ENCODE results near the gene RALB. TPM values are rescaled to one million over a fixed set of nuclear protein-coding genes. Genes with fewer than 3 reads are reported as not detected.
A peak's percentile ranks its signal among the peaks of the same experiment; 100 is the strongest.

The RALB gene
- total and polyA plus RNA-seq, 2 of the 8 experiments (the other 6 are each of a cell fraction or from before 2014, with no cell fraction given), result 12.0 to 16.6 TPM

DNA sequence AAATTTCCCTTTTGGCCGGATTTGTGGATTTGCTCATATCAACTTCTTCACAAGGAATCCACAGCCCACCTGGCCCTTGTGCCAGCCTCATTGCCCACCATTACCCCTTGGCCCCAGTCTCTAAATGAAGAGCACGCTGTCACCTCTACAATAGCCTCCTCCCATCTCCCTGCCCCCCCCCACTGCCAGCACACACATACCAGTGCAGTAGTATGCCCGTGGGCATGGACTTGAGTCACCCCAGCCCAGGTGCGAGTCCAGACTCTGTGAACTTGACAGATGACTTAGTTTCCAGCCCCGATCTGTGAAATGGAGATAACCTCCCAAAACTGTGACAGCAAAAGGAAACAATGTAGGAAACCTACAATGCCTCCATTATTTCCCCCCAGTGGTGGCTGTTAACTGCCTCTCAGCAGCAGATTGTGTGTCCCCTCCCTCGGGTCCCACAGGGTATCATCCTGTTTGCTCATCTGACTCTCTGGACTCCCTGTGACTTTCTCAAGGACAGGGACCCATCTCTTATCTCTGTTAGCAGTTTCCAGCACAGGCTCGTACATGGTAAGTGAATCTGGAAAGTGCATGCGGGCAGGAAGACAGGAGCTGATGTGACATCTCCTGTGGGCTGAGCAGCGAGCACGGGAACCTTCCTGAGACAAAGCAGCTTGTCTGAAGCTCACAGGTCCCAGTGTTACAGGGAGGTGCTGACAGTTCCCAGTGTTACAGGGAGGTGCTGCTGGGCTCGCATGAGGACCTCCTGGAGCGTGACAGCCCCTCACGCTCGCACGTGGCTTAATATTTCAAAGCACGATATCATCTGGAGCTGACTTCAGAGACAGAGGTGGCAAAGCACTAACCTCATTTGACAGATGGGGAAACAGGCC lies 25.3 kb upstream of the RALB start:
- no peak overlapping the region for H3K4me2 ChIP-seq (ENCODE audit: insufficient read depth in 1 of 2, low read depth in 2 of 2, low read length in 2 of 2)
- no peak overlapping the region for H4K91ac ChIP-seq (replicated peaks; ENCODE audit: insufficient read length, low read length)
- TF ChIP-seq BACH1 (IDR thresholded peaks at IDR 0.05; ENCODE audit: low read length) (no peak), TEAD4 (IDR thresholded peaks at IDR 0.05; ENCODE audit: low read depth, low read length) (no peak), JUND (IDR thresholded peaks at IDR 0.05; ENCODE audit: low read length) (no peak), MAFK (IDR thresholded peaks at IDR 0.05; ENCODE audit: low read depth, low read length) (no peak), EZH2 (IDR thresholded peaks at IDR 0.05; ENCODE audit: low read depth, low read length, severe bottlenecking) (no peak), NANOG (IDR thresholded peaks at IDR 0.05; ENCODE audit: insufficient read depth, low read depth, low read length, poor library complexity, severe bottlenecking) (no peak)
- TF ChIP-seq, protein P1, sequence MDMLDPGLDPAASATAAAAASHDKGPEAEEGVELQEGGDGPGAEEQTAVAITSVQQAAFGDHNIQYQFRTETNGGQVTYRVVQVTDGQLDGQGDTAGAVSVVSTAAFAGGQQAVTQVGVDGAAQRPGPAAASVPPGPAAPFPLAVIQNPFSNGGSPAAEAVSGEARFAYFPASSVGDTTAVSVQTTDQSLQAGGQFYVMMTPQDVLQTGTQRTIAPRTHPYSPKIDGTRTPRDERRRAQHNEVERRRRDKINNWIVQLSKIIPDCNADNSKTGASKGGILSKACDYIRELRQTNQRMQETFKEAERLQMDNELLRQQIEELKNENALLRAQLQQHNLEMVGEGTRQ (IDR thresholded peaks at IDR 0.05; ENCODE audit: low read length), result no peak
- no peak overlapping the region for H2AFZ ChIP-seq (ENCODE audit: low read length)
- H4K8ac ChIP-seq (ENCODE audit: extremely low read depth, insufficient read depth, low read length), result no peak overlapping the region; the same call in 1 of the 2 replicates
- FAIRE-seq (no peak), DNase-seq (ENCODE audit: low read depth in 1 of 2, low spot score in 2 of 2) (no peak)
- no peak overlapping the region for H3K4me3 ChIP-seq (ENCODE audit: extremely low read depth in 1 of 4, insufficient read depth in 2 of 4, low read depth in 3 of 4, low read length in 4 of 4)
- no peak overlapping the region for H2BK15ac ChIP-seq (ENCODE audit: low read length)
- no peaks in the 10 kb centered on the region for H4K20me1 ChIP-seq (replicated peaks in 1 of 2; ENCODE audit: control insufficient read depth in 1 of 2, insufficient read depth in 2 of 2, low read length in 2 of 2)
- no peak overlapping the region for H3K27ac ChIP-seq (ENCODE audit: low read depth, low read length)
- no peaks in the 10 kb centered on the region for H3K79me2 ChIP-seq (ENCODE audit: control insufficient read depth in 1 of 2, insufficient read depth in 2 of 2, low read length in 2 of 2)
- no peak overlapping the region for H2BK12ac ChIP-seq (ENCODE audit: low read depth, low read length)
- POLR2A ChIA-PET (ENCODE audit: partially characterized antibody), result interaction anchor here (1.0 kb wide), 1 partner anchor 9 kb away, joined by 3 read pairs; no protein-coding TSS in a partner anchor
- 0 out of 2 replicates have a peak overlapping the region, but pooled peaks have one; percentile 7 for H2BK5ac ChIP-seq (ENCODE audit: low read depth, low read length)
- no peak overlapping the region for H3K9ac ChIP-seq (replicated peaks in 1 of 4; ENCODE audit: extremely low read depth in 1 of 4, low read depth in 3 of 4, low read length in 3 of 4)
- H3K23me2 ChIP-seq (ENCODE audit: low read depth, low read length), result peaks cover 3% of the 10 kb centered on the region; the same call in 1 of the 2 replicates
- H4K5ac ChIP-seq (ENCODE audit: insufficient read length, low read depth, low read length), result no peak overlapping the region
- 89% methylated on average over 16 of the region's 16 CpGs; no CpG with 5 or more reads in 1 of the 2 experiments for WGBS, 2 experiments (ENCODE audit: extremely low coverage in 1 of 2, insufficient coverage in 1 of 2, insufficient read length in 1 of 2, insufficient replicate concordance in 2 of 2, low coverage in 1 of 2, low lambda C conversion rate in 2 of 2, missing lambda C conversion rate in 1 of 2)
- H3K27me3 ChIP-seq (replicated peaks in 1 of 4; ENCODE audit: control insufficient read depth in 3 of 4, extremely low read depth in 1 of 4, insufficient read depth in 3 of 4, low read length in 3 of 4), result peaks cover 10 to 38% (median 23%) of the 10 kb centered on the region in 4 experiments
- no peak overlapping the region for H3K4ac ChIP-seq (replicated peaks; ENCODE audit: insufficient read length, low read depth, low read length)
- H3K14ac ChIP-seq (ENCODE audit: insufficient read length), result no peak overlapping the region
- peaks cover 4 to 6% of the 10 kb centered on the region in 2 experiments for H3K9me3 ChIP-seq (ENCODE audit: insufficient read depth in 2 of 2, low read depth in 1 of 2, low read length in 1 of 2)
- H3K56ac ChIP-seq (replicated peaks; ENCODE audit: insufficient read length, low read depth, low read length), result no peak overlapping the region
- H2AK5ac ChIP-seq (ENCODE audit: low read depth, low read length), result no peak overlapping the region
- H3K18ac ChIP-seq (ENCODE audit: extremely low read depth, low read length), result no peak overlapping the region
- H3K23ac ChIP-seq (ENCODE audit: insufficient read length), result no peak overlapping the region
- peaks cover 0 to 4% (median 0%) of the 10 kb centered on the region in 4 experiments; a peak in 3 of 8 replicates for H3K36me3 ChIP-seq (ENCODE audit: control insufficient read depth in 2 of 4, insufficient read depth in 4 of 4, low read length in 3 of 4)
- H3K79me1 ChIP-seq (ENCODE audit: low read depth, low read length), result no peaks in the 10 kb centered on the region
- H2BK20ac ChIP-seq (ENCODE audit: low read length), result no peak overlapping the region
- CTCF ChIA-PET (ENCODE audit: partially characterized antibody), result interaction anchor here (0.5 to 1.5 kb wide), 8 partner anchors 8 to 101 kb away, joined by 3 to 6 read pairs (median 3); no protein-coding TSS in a partner anchor
- H2BK120ac ChIP-seq (replicated peaks; ENCODE audit: low read depth, low read length), result no peak overlapping the region
- peaks cover 0 to 7% (median 6%) of the 10 kb centered on the region in 4 experiments; a peak in 5 of 7 replicates for H3K4me1 ChIP-seq (replicated peaks in 1 of 4; ENCODE audit: control insufficient read depth in 3 of 4, insufficient read depth in 4 of 4, low read length in 3 of 4)
